Central memory CD4-positive, alpha-beta T cell (primary cell): Measurements from ENCODE around the gene FAM118A.

ENCODE experiments used
- DNase-seq: peaks from one replicate; pipeline ENCODE4 v3.0.0; 2022

The FAM118A gene

GRCh38 chr22:45389546-45389945 lies 79.8 kb downstream of the FAM118A start:
- DNase-seq, result no peak
